LHCN-M2 (cell line): ENCODE data around the gene IL4. TPM values are rescaled to one million over a fixed set of nuclear protein-coding genes. Genes with fewer than 3 reads are reported as not detected.
"Not testable (repeated sequence)": the region's sequence is repeated elsewhere in the genome, so short reads cannot be mapped to it uniquely, and the experiment has no call there.

Source experiments
- DNase-seq: peaks from one replicate; pipeline ENCODE4 v3.0.0-alpha.2; 2012; ENCODE audit warnings: low read depth
- total RNA-seq: library from RNA; depleted of rRNA; stranded (reverse); fragments of >200 nt; gene quantifications from 2 replicates; pipeline ENCODE4 v1.2.3, GENCODE V29; 2014; rRNA removed

IL4 gene
- total RNA-seq, 1 experiment from 2014 or later, result not detected

DNA sequence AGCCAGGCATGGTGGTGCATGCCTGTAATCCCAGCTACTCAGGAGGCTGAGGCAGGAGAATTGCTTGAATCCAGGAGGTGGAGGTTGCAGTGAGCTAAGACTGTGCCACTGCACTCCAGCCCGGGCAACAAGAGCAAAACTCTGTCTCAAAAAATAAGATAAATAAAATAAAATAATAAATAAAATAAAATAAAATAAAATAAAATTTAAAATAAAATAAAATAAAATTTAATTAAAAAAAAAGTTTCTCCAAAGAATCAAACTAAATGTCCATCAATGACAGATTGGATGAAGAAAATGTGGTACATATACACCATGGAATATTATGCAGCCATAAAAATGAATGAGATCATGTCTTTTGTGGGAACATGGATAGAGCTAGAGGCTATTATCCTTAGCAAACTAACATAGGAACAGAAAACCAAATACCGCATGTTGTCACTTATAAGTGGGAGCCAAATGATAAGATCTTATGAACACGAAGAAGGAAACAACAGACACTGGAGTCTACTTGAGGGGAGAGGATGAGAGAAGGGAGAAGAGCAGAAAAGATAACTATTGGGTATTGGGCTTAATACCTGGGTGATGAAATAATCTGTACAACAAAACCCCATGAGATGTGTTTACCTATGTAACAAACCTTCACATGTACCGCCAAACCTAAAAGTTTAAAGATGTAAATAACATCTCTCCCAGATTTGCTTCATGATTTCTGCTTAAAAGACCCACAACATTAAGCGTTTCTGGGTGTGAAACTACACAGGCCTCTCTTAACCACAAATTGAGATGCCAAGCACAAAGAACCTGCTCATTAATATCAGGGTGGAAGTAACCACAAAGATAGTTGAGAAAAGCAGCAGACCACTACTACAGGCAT lies 18.2 kb downstream of the IL4 start:
- not testable (repeated sequence) for DNase-seq

- DNase-seq, result no peak
These were observed 18.8 kb downstream of the IL4 start for GRCh38 chr5:132692632-132692967.

DNA sequence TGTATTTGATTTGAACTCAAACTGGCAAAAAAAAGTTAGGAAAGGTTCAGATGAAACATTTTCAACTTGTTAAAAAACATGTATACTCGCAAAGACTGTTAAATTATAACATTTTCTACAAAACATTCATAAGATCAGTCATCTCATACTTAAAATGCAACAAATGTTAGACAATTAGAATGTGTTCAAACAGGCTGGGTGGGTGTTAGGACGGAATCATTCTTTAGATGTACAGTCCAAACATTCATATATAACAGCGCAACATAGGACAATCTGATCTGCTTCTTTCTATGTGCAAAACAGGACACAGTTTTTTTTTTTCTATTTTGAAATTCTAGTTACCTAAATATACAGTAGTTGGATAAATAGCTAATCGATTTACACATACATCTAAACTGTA lies 22.2 kb downstream of the IL4 start:
- DNase-seq, result no peak

- peak; percentile 35 for DNase-seq
These were observed 31.1 kb downstream of the IL4 start for GRCh38 chr5:132704875-132705274.

GRCh38 chr5:132708645-132709044 lies 34.9 kb downstream of the IL4 start:
- no peak for DNase-seq

- peak; percentile 10 for DNase-seq
These were observed 40.9 kb downstream of the IL4 start for GRCh38 chr5:132714456-132715307.

GRCh38 chr5:132718544-132719312 lies 44.9 kb downstream of the IL4 start:
- no peak for DNase-seq

GRCh38 chr5:132725745-132726144 lies 52.0 kb downstream of the IL4 start:
- no peak for DNase-seq

DNA sequence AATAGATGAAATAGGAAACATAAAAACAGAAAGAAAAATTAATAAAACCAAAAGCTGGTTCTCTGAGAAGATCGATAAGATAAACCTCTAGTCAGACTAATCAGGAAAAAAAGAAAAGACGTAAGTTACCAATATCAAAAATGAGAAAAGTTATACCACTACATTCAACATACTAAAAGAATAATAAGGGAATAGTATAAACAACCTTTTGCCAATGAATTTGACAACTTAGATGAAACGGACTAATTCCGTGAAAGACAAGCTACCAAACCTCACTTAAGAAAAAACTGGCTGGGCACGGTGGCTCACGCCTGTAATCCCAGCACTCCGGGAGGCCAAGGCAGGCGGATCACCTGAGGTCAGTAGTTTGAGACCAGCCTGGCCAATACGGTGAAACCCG lies 56.1 kb downstream of the IL4 start:
- no peak for DNase-seq

Other genes starting within 250 kb of the IL4 start
- gene IRF1, start 183.2 kb upstream of the IL4 start, total RNA-seq, result 17.8 and 20.3 TPM in 2 replicates
- not detected in 2 replicates for gene IL5, start 130.5 kb upstream of the IL4 start, total RNA-seq
- gene RAD50, start 117.0 kb upstream of the IL4 start, total RNA-seq, result 21.9 and 27.0 TPM in 2 replicates
- gene IL13, start 15.8 kb upstream of the IL4 start, total RNA-seq, result not detected in 2 replicates
- gene KIF3A, start 63.6 kb downstream of the IL4 start, total RNA-seq, result 4.8 and 7.2 TPM in 2 replicates
- gene CCNI2, start 73.4 kb downstream of the IL4 start, total RNA-seq, result 0.06 TPM in 1 of 2 replicates, not detected in the other
- 21.3 and 26.2 TPM in 2 replicates for gene SEPTIN8, start 103.2 kb downstream of the IL4 start, total RNA-seq
- not detected in 2 replicates for gene SOWAHA, start 139.3 kb downstream of the IL4 start, total RNA-seq
- gene SHROOM1, start 156.7 kb downstream of the IL4 start, total RNA-seq, result 13.3 and 13.4 TPM in 2 replicates
- 0.32 TPM in 1 of 2 replicates, not detected in the other for gene GDF9, start 192.5 kb downstream of the IL4 start, total RNA-seq
- 125 and 144 TPM in 2 replicates for gene UQCRQ, start 192.7 kb downstream of the IL4 start, total RNA-seq
- gene LEAP2, start 199.7 kb downstream of the IL4 start, total RNA-seq, result 0.17 and 0.77 TPM in 2 replicates